ENCODE measurements around the gene RBM14.
"Not testable (repeated sequence)": the region's sequence is repeated elsewhere in the genome, so short reads cannot be mapped to it uniquely, and the experiment has no call there.

Gene RBM14

DNA sequence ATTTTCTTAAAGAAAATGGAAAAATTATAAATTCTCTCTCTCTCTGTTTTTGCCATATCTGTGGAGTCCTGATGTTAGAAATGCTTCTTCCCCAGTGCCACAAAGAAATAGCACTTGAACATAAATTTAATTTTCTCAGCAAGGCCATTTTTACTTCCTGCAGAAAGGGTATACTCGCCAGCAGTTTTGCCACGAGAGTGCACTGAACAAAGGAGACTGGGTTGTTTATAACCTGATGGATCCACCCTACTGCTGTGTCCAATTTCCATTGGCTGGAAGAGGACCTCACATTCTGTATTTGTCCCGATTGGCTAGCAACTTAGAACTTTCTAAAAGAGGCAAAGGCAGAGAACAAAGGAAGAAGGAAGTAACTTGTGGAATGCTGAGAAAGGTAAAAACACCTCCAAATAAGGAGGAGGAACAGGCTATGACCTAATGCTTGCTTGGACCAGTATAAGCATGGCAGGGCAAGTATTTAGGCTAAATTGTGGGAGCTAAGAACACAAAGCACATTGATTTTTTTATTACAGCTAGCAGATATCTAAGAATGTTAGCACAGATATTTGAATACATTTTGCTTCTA is 33.8 kb upstream of the RBM14 start:
- H3K9ac ChIP-seq (ENCODE audit: low read depth in 1 of 2, low read length in 2 of 2); H3K9me3 ChIP-seq (ENCODE audit: control insufficient read depth in 1 of 2, low read length in 2 of 2); H3K27me3 ChIP-seq (ENCODE audit: control insufficient read depth in 1 of 2, insufficient read depth in 2 of 2, low read length in 2 of 2); H3K4me3 ChIP-seq (ENCODE audit: low read depth in 1 of 2, low read length in 2 of 2); H3K4me1 ChIP-seq (ENCODE audit: control insufficient read depth in 1 of 2, insufficient read depth in 2 of 2, low read length in 2 of 2); H3K27ac ChIP-seq (ENCODE audit: low read depth, low read length); H3K36me3 ChIP-seq (ENCODE audit: control insufficient read depth in 1 of 2, insufficient read depth in 2 of 2, low read length in 2 of 2): not testable (repeated sequence)

GRCh38 chr11:66585447-66585846 is 31.0 kb upstream of the RBM14 start:
- not testable (repeated sequence) for H3K36me3 ChIP-seq (ENCODE audit: control insufficient read depth in 1 of 2, insufficient read depth in 2 of 2, low read length in 2 of 2); H3K27ac ChIP-seq (ENCODE audit: low read depth, low read length); H3K4me3 ChIP-seq (ENCODE audit: low read depth in 1 of 2, low read length in 2 of 2); H3K27me3 ChIP-seq (ENCODE audit: control insufficient read depth in 1 of 2, insufficient read depth in 2 of 2, low read length in 2 of 2); H3K9me3 ChIP-seq (ENCODE audit: control insufficient read depth in 1 of 2, low read length in 2 of 2); H3K9ac ChIP-seq (ENCODE audit: low read depth in 1 of 2, low read length in 2 of 2); H3K4me1 ChIP-seq (ENCODE audit: control insufficient read depth in 1 of 2, insufficient read depth in 2 of 2, low read length in 2 of 2)

- Histone ChIP-seq H3K4me1 (ENCODE audit: control insufficient read depth in 1 of 2, insufficient read depth in 2 of 2, low read length in 2 of 2) (no peaks in the 10 kb centered on the region), H3K9me3 (ENCODE audit: control insufficient read depth in 1 of 2, low read length in 2 of 2) (peaks cover 0 to 8% of the 10 kb centered on the region in 2 donors), H3K4me3 (ENCODE audit: low read depth in 1 of 2, low read length in 2 of 2) (no peak overlapping the region), H3K36me3 (ENCODE audit: control insufficient read depth in 1 of 2, insufficient read depth in 2 of 2, low read length in 2 of 2) (no peaks in the 10 kb centered on the region), H3K9ac (ENCODE audit: low read depth in 1 of 2, low read length in 2 of 2) (no peak overlapping the region), H3K27me3 (ENCODE audit: control insufficient read depth in 1 of 2, insufficient read depth in 2 of 2, low read length in 2 of 2) (no peaks in the 10 kb centered on the region), H3K27ac (ENCODE audit: low read depth, low read length) (no peak overlapping the region)
Measured at GRCh38 chr11:66586136-66586535, 30.3 kb upstream of the RBM14 start.

DNA sequence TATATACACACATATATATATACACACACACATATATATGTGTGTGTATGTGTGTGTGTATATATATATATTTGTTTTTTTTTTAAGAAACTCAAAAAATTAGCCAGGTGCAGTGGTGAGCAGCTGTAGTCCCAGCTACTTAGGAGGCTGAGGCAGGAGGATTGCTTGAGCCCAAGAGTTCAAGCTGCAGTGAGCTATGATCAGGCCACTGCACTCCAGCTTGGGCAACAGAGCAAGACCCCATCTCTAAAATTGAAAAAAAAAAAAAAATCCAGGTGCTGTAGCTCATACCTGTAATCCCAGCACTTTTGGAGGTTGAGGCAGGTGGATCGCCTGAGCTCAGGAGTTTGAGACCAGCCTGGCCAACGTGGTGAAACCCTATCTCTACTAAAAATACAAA is 27.1 kb upstream of the RBM14 start:
- peaks cover 12 to 17% of the 10 kb centered on the region in 2 donors for H3K4me1 ChIP-seq (ENCODE audit: control insufficient read depth in 1 of 2, insufficient read depth in 2 of 2, low read length in 2 of 2)
- not testable (repeated sequence) for H3K9ac ChIP-seq (ENCODE audit: low read depth in 1 of 2, low read length in 2 of 2); H3K27me3 ChIP-seq (ENCODE audit: control insufficient read depth in 1 of 2, insufficient read depth in 2 of 2, low read length in 2 of 2); H3K4me3 ChIP-seq (ENCODE audit: low read depth in 1 of 2, low read length in 2 of 2); H3K36me3 ChIP-seq (ENCODE audit: control insufficient read depth in 1 of 2, insufficient read depth in 2 of 2, low read length in 2 of 2); H3K9me3 ChIP-seq (ENCODE audit: control insufficient read depth in 1 of 2, low read length in 2 of 2); H3K27ac ChIP-seq (ENCODE audit: low read depth, low read length)

GRCh38 chr11:66589996-66590675 is 26.3 kb upstream of the RBM14 start:
- Histone ChIP-seq H3K27me3 (ENCODE audit: control insufficient read depth in 1 of 2, insufficient read depth in 2 of 2, low read length in 2 of 2) (no peaks in the 10 kb centered on the region), H3K9ac (ENCODE audit: low read depth in 1 of 2, low read length in 2 of 2) (no peak overlapping the region), H3K36me3 (ENCODE audit: control insufficient read depth in 1 of 2, insufficient read depth in 2 of 2, low read length in 2 of 2) (no peaks in the 10 kb centered on the region), H3K4me3 (ENCODE audit: low read depth in 1 of 2, low read length in 2 of 2) (no peak overlapping the region), H3K27ac (ENCODE audit: low read depth, low read length) (no peak overlapping the region), H3K4me1 (ENCODE audit: control insufficient read depth in 1 of 2, insufficient read depth in 2 of 2, low read length in 2 of 2) (peaks cover 18 to 23% of the 10 kb centered on the region in 2 donors), H3K9me3 (ENCODE audit: control insufficient read depth in 1 of 2, low read length in 2 of 2) (no peaks in the 10 kb centered on the region)

DNA sequence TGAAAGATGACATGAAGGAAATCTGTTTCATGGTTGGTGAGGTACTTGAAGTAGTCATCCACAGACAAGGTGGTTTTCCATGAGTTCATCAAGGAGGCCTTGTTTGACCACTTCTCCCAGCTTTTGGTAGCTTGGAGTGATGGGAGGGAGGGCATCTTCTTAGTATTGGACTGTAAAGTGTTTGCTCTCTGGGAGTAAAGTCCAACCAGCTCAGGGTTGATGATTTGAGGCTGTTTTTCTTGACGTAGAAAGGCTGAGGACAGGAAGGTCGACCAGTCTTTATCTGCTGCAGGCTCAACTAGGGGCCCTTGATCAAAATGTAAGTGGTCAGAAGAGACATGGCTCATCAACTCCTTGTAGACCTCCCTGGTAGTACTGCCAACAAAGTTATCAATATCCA is 25.3 kb upstream of the RBM14 start:
- no peaks in the 10 kb centered on the region for H3K9me3 ChIP-seq (ENCODE audit: control insufficient read depth in 1 of 2, low read length in 2 of 2)
- H3K4me1 ChIP-seq (ENCODE audit: control insufficient read depth in 1 of 2, insufficient read depth in 2 of 2, low read length in 2 of 2), result peaks cover 26 to 33% of the 10 kb centered on the region in 2 donors
- no peak overlapping the region for H3K4me3 ChIP-seq (ENCODE audit: low read depth in 1 of 2, low read length in 2 of 2)
- no peaks in the 10 kb centered on the region for H3K27me3 ChIP-seq (ENCODE audit: control insufficient read depth in 1 of 2, insufficient read depth in 2 of 2, low read length in 2 of 2)
- H3K36me3 ChIP-seq (ENCODE audit: control insufficient read depth in 1 of 2, insufficient read depth in 2 of 2, low read length in 2 of 2), result no peaks in the 10 kb centered on the region
- no peak overlapping the region for H3K27ac ChIP-seq (ENCODE audit: low read depth, low read length)
- no peak overlapping the region for H3K9ac ChIP-seq (ENCODE audit: low read depth in 1 of 2, low read length in 2 of 2)

- H3K27me3 ChIP-seq (ENCODE audit: control insufficient read depth in 1 of 2, insufficient read depth in 2 of 2, low read length in 2 of 2), result no peaks in the 10 kb centered on the region
- peak within 1 kb of the TSS; percentile 73 to 99 for H3K9ac ChIP-seq (ENCODE audit: low read depth in 1 of 2, low read length in 2 of 2)
- peaks cover 29 to 38% of the 10 kb centered on the region in 2 donors for H3K4me1 ChIP-seq (ENCODE audit: control insufficient read depth in 1 of 2, insufficient read depth in 2 of 2, low read length in 2 of 2)
- H3K27ac ChIP-seq (ENCODE audit: low read depth, low read length), result peak within 1 kb of the TSS; percentile 59
- no peaks in the 10 kb centered on the region for H3K9me3 ChIP-seq (ENCODE audit: control insufficient read depth in 1 of 2, low read length in 2 of 2)
- H3K4me3 ChIP-seq (ENCODE audit: low read depth in 1 of 2, low read length in 2 of 2), result peak within 1 kb of the TSS; percentile 88 to 93
- no peaks in the 10 kb centered on the region for H3K36me3 ChIP-seq (ENCODE audit: control insufficient read depth in 1 of 2, insufficient read depth in 2 of 2, low read length in 2 of 2)
Measured at GRCh38 chr11:66592457-66593302, 23.8 kb upstream of the RBM14 start, which contains the start of the genes CCDC87 and CCS. Gene CCDC87 (minus strand): TSS chr11:66593063. CDS start chr11:66593015, 48 bp downstream. Gene CCS (plus strand): TSS chr11:66593185. CDS start chr11:66593262, 77 bp downstream.

- peak overlapping the region; percentile 59 for H3K27ac ChIP-seq (ENCODE audit: low read depth, low read length)
- H3K9ac ChIP-seq (ENCODE audit: low read depth in 1 of 2, low read length in 2 of 2), result peak overlapping the region; percentile 73 to 99
- H3K4me3 ChIP-seq (ENCODE audit: low read depth in 1 of 2, low read length in 2 of 2), result peak overlapping the region; percentile 88 to 93
- H3K36me3 ChIP-seq (ENCODE audit: control insufficient read depth in 1 of 2, insufficient read depth in 2 of 2, low read length in 2 of 2), result no peaks in the 10 kb centered on the region
- peaks cover 29 to 38% of the 10 kb centered on the region in 2 donors for H3K4me1 ChIP-seq (ENCODE audit: control insufficient read depth in 1 of 2, insufficient read depth in 2 of 2, low read length in 2 of 2)
- no peaks in the 10 kb centered on the region for H3K9me3 ChIP-seq (ENCODE audit: control insufficient read depth in 1 of 2, low read length in 2 of 2)
- H3K27me3 ChIP-seq (ENCODE audit: control insufficient read depth in 1 of 2, insufficient read depth in 2 of 2, low read length in 2 of 2), result no peaks in the 10 kb centered on the region
Measured at GRCh38 chr11:66593303-66593635, 23.2 kb upstream of the RBM14 start.

DNA sequence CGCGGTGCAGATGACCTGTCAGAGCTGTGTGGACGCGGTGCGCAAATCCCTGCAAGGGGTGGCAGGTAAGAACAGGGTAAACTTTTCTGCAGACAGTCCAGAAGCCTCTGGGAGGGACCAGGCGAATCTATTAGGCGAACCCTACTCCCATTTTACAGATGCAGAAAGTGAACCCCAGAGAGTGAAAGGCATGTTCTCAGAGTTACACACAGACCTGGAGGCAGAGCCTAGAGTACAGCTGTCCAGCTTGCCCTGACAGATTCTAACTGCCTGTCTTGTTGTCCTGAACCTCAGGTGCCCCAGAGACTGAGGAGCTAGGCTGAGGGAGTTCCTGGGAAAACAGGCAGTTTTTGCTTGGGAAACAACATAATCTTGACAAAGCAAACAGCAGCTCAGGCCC is 22.8 kb upstream of the RBM14 start:
- Histone ChIP-seq H3K9ac (ENCODE audit: low read depth in 1 of 2, low read length in 2 of 2) (peak overlapping the region; percentile 73 to 99), H3K4me1 (ENCODE audit: control insufficient read depth in 1 of 2, insufficient read depth in 2 of 2, low read length in 2 of 2) (peaks cover 29 to 38% of the 10 kb centered on the region in 2 donors), H3K9me3 (ENCODE audit: control insufficient read depth in 1 of 2, low read length in 2 of 2) (no peaks in the 10 kb centered on the region), H3K4me3 (ENCODE audit: low read depth in 1 of 2, low read length in 2 of 2) (peak overlapping the region; percentile 88 to 93), H3K27ac (ENCODE audit: low read depth, low read length) (no peak overlapping the region), H3K36me3 (ENCODE audit: control insufficient read depth in 1 of 2, insufficient read depth in 2 of 2, low read length in 2 of 2) (no peaks in the 10 kb centered on the region), H3K27me3 (ENCODE audit: control insufficient read depth in 1 of 2, insufficient read depth in 2 of 2, low read length in 2 of 2) (no peaks in the 10 kb centered on the region)

DNA sequence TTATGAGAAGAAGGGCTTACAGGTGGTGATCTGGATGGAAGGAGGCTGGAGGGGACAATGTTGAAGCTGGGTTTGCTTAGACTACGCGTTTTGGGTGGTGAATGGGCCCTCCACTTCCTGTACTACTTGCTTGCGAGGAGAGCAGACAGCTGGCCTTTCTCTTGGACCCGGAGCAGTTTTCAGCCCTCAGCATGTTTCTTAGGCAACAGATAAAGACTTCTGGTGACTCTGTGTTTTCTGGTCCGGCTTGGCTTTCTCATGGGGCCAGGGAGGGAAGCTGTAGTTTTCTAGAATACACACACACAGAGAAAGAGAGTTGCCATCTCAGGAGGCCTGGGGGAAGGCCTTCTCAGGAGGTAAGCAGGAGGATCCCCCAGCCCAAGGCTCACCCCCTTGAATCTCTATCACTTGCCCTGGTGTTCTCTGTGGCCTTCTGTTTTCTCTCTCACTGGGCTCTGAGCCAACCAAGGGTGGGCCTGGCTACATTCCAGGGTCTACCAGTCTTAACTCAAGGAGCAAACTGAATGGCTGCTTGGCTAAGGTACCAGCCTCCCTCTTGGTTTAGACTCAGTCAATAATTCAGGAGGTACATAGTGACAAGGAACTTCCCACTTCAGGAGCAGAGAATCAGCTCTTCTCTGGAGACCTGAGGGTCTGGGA is 21.1 kb upstream of the RBM14 start:
- no peak overlapping the region for H3K27ac ChIP-seq (ENCODE audit: low read depth, low read length)
- no peaks in the 10 kb centered on the region for H3K9me3 ChIP-seq (ENCODE audit: control insufficient read depth in 1 of 2, low read length in 2 of 2)
- H3K4me3 ChIP-seq (ENCODE audit: low read depth in 1 of 2, low read length in 2 of 2), result no peak overlapping the region
- H3K9ac ChIP-seq (ENCODE audit: low read depth in 1 of 2, low read length in 2 of 2), result no peak overlapping the region
- peaks cover 3 to 13% of the 10 kb centered on the region in 2 donors for H3K36me3 ChIP-seq (ENCODE audit: control insufficient read depth in 1 of 2, insufficient read depth in 2 of 2, low read length in 2 of 2)
- peaks cover 29 to 38% of the 10 kb centered on the region in 2 donors for H3K4me1 ChIP-seq (ENCODE audit: control insufficient read depth in 1 of 2, insufficient read depth in 2 of 2, low read length in 2 of 2)
- no peaks in the 10 kb centered on the region for H3K27me3 ChIP-seq (ENCODE audit: control insufficient read depth in 1 of 2, insufficient read depth in 2 of 2, low read length in 2 of 2)
